ENCODE results near the gene ADRA2A. TPM values are rescaled to one million over a fixed set of nuclear protein-coding genes. Genes with fewer than 3 reads are reported as not detected.

ADRA2A gene
- total RNA-seq, 1 donor from 2014 or later, result 19.3 TPM

DNA sequence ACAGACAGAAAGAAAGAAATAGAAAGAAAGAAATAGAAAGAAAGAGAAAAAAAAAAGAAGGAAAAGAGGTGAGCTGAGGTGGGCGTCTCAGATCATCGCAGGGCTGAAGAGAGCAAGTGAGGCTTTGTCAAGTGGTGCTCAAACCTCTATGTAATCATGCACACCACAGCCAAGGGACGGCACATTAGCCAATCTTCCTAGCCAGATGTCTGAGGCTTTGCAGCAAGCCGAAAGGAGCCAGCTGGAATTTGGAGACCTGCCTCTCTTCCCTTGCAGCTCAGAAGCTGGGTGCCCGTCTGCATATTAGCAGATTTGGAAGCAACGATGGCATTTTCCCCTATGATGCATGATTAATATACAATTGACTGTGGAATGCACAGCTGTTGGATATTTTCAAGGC is 52.5 kb downstream of the ADRA2A start:
- Mint-ChIP-seq H3K4me1 (ENCODE audit: unreplicated experiment) (peaks cover 5% of the 10 kb centered on the region), H3K27me3 (peaks cover 28% of the 10 kb centered on the region), H3K9me3 (peaks cover 4% of the 10 kb centered on the region), H3K4me3 (no peak overlapping the region), H3K36me3 (no peaks in the 10 kb centered on the region), H3K27ac (no peak overlapping the region)
- DNase-seq (ENCODE audit: extremely low spot score, unreplicated experiment), result no peak
- TF ChIP-seq, protein P1, sequence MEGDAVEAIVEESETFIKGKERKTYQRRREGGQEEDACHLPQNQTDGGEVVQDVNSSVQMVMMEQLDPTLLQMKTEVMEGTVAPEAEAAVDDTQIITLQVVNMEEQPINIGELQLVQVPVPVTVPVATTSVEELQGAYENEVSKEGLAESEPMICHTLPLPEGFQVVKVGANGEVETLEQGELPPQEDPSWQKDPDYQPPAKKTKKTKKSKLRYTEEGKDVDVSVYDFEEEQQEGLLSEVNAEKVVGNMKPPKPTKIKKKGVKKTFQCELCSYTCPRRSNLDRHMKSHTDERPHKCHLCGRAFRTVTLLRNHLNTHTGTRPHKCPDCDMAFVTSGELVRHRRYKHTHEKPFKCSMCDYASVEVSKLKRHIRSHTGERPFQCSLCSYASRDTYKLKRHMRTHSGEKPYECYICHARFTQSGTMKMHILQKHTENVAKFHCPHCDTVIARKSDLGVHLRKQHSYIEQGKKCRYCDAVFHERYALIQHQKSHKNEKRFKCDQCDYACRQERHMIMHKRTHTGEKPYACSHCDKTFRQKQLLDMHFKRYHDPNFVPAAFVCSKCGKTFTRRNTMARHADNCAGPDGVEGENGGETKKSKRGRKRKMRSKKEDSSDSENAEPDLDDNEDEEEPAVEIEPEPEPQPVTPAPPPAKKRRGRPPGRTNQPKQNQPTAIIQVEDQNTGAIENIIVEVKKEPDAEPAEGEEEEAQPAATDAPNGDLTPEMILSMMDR (conservative IDR thresholded peaks at IDR 0.05), result no peak

DNA sequence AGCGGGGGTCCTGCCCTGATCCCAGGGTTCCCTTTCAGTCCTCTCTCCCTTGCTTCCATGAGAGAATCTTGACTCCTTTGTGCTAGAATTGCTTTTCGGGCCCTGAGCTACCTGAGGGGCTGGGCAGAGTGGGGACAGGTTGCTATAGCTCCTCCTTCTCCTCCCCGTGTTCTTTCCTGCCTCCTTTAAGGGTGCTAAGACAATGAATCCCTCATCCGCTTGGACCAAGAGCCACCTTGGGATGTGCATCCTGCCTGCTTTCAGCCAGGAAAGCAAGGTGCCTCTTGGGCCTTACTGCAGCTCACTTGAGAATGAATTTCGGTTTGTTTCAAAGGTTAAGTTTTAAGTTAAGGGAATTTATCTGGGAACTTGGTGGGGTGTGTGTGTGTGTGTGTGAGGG is 53.6 kb downstream of the ADRA2A start:
- Mint-ChIP-seq H3K27me3 (peaks cover 27% of the 10 kb centered on the region), H3K9me3 (peaks cover 4% of the 10 kb centered on the region), H3K27ac (no peak overlapping the region), H3K4me1 (ENCODE audit: unreplicated experiment) (peaks cover 5% of the 10 kb centered on the region), H3K4me3 (no peak overlapping the region), H3K36me3 (no peaks in the 10 kb centered on the region)
- DNase-seq (ENCODE audit: extremely low spot score, unreplicated experiment), result no peak
- TF ChIP-seq, protein P1 (conservative IDR thresholded peaks at IDR 0.05), result no peak

Other genes with a start within 250 kb of the ADRA2A start
- gene PDCD4, start 205.1 kb upstream of the ADRA2A start, total RNA-seq (ENCODE audit: low replicate concordance), result 122 and 145 TPM in 2 replicates
- gene BBIP1, start 157.8 kb upstream of the ADRA2A start, total RNA-seq (ENCODE audit: low replicate concordance), result 15.8 and 24.8 TPM in 2 replicates
- gene SHOC2, start 157.4 kb upstream of the ADRA2A start, total RNA-seq (ENCODE audit: low replicate concordance), result 38.7 and 44.3 TPM in 2 replicates